Right atrium auricular region (tissue), 2 donors: ENCODE measurements around the gene PIK3CD. TPM values are rescaled to one million over a fixed set of nuclear protein-coding genes. Genes with fewer than 3 reads are reported as not detected.

Experiments
- DNase-seq: peaks from one replicate; pipeline ENCODE4 v3.0.0-alpha.2; 2019; ENCODE audit warnings: low spot score
- H3K27ac ChIP-seq, 2 donors: fragments of 200-600 bp; sonication (generic); 1 replicate in 1 of 2; 2 replicates in 1 of 2; pipeline ENCODE4 v1.5.1; 2016 to 2019
- H3K27me3 ChIP-seq, 2 donors: fragments of 200-600 bp; sonication (generic); one replicate each; pipeline versions ENCODE4 v1.5.1 to v1.6.0; 2017 to 2019
- H3K36me3 ChIP-seq: fragments of 200-600 bp; sonication (generic); one replicate; pipeline ENCODE4 v1.5.1; 2016
- H3K4me1 ChIP-seq, 2 donors: fragments of 200-600 bp; sonication (generic); one replicate each; pipeline versions ENCODE4 v1.5.1 to v1.6.0; 2017 to 2019
- H3K4me3 ChIP-seq, 2 donors: fragments of 200-600 bp; sonication (generic); 1 replicate in 1 of 2; 2 replicates in 1 of 2; pipeline ENCODE4 v1.5.1; 2017 to 2019; ENCODE audit warnings: mild to moderate bottlenecking in 1 of 2, moderate library complexity in 1 of 2
- H3K9me3 ChIP-seq, 2 donors: fragments of 200-600 bp; sonication (generic); one replicate each; pipeline ENCODE4 v1.5.1; 2019
- total RNA-seq, 2 donors: library from RNA; depleted of rRNA; stranded (reverse); fragments of >200 nt; gene quantifications; one replicate each; pipeline ENCODE4 v1.1.0, GENCODE V29; 2016
- TF ChIP-seq, protein P1 (sequence below), 2 donors: fragments of 200-600 bp; sonication (generic); IDR thresholded peaks; one replicate each; pipeline ENCODE4 v1.5.1; 2019; ENCODE audit warnings: antibody characterized with exemption in 2 of 2

Gene PIK3CD
- total RNA-seq, 2 donors from 2014 or later = 4.7 to 7.4 TPM

DNA sequence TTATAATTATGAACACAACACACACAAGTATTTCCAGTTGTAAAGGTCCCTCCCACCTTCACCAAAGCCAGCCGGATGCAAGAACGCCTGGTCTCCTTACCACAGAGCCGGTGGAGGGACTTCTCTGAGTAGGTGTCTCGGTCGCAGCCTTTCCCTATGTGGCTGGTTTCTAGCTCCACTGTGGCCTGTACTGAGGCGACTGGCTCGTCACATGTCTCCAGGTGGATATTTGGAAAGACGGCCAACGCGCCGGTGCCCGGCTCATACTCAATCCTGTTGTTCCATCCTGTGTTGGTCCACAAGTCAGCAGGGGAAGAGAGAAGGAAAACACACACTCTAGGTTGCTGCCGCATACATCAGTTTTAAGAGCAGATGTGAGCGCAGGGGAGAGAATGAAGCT, 97.8 kb downstream of the PIK3CD start:
- H3K4me3 ChIP-seq = no peak overlapping the region
- H3K36me3 ChIP-seq = peaks cover 24% of the 10 kb centered on the region
- DNase-seq = no peak
- TF ChIP-seq, protein P1, sequence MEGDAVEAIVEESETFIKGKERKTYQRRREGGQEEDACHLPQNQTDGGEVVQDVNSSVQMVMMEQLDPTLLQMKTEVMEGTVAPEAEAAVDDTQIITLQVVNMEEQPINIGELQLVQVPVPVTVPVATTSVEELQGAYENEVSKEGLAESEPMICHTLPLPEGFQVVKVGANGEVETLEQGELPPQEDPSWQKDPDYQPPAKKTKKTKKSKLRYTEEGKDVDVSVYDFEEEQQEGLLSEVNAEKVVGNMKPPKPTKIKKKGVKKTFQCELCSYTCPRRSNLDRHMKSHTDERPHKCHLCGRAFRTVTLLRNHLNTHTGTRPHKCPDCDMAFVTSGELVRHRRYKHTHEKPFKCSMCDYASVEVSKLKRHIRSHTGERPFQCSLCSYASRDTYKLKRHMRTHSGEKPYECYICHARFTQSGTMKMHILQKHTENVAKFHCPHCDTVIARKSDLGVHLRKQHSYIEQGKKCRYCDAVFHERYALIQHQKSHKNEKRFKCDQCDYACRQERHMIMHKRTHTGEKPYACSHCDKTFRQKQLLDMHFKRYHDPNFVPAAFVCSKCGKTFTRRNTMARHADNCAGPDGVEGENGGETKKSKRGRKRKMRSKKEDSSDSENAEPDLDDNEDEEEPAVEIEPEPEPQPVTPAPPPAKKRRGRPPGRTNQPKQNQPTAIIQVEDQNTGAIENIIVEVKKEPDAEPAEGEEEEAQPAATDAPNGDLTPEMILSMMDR (IDR thresholded peaks at IDR 0.05) = no peak
- H3K9me3 ChIP-seq = no peaks in the 10 kb centered on the region
- no peak overlapping the region for H3K27ac ChIP-seq
- no peaks in the 10 kb centered on the region for H3K4me1 ChIP-seq
- no peaks in the 10 kb centered on the region for H3K27me3 ChIP-seq

DNA sequence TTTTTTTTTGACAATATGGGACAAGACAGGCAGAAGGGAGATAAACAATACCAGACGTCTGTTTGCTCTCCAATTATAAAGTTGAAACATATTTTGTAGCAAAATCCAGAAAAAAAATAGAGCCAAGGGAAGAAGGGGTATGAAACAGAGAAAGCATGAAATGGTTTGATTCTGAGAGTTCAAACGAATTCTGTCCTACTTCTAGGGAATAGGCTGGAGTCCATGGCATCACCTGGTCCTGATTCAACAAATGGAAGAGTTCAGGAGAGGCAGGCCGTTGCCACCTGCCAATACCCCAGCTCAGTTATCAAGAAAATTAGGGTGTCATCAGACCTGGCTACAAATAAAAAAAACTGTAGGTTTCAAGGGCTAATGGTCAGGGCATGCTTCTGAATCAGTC, 100.4 kb downstream of the PIK3CD start:
- H3K36me3 ChIP-seq = peaks cover 28% of the 10 kb centered on the region
- H3K4me1 ChIP-seq = peaks cover 0 to 14% of the 10 kb centered on the region in 2 donors
- DNase-seq = no peak
- no peak overlapping the region for H3K4me3 ChIP-seq
- H3K9me3 ChIP-seq = no peaks in the 10 kb centered on the region
- H3K27me3 ChIP-seq = no peaks in the 10 kb centered on the region
- TF ChIP-seq, protein P1 (IDR thresholded peaks at IDR 0.05) = no peak
- H3K27ac ChIP-seq = no peak overlapping the region

DNA sequence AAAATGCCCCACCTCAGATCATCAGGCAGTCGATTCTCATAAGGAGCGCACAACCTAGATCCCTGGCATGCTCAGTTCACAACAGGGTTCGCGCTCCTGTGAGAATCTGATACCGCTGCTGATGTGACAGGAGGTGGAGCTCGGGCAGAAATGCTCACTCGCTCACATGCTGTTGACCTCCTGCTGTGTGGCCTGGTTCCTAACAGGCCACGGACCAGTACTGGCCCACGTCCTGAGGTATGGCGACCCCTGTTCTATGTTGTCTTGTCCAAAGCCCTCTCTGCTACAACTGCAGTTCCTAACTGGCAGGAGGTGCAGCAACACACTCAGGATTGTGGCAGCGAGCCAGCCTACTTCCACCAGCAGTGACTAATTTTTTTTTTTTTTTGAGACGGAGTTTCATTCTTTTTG, 101.6 kb downstream of the PIK3CD start:
- H3K4me1 ChIP-seq = peaks cover 0 to 14% of the 10 kb centered on the region in 2 donors
- H3K4me3 ChIP-seq = no peak overlapping the region
- TF ChIP-seq, protein P1 (IDR thresholded peaks at IDR 0.05) = no peak
- H3K27me3 ChIP-seq = no peaks in the 10 kb centered on the region
- no peaks in the 10 kb centered on the region for H3K9me3 ChIP-seq
- H3K36me3 ChIP-seq = peaks cover 28% of the 10 kb centered on the region
- no peak for DNase-seq
- no peak overlapping the region for H3K27ac ChIP-seq

DNA sequence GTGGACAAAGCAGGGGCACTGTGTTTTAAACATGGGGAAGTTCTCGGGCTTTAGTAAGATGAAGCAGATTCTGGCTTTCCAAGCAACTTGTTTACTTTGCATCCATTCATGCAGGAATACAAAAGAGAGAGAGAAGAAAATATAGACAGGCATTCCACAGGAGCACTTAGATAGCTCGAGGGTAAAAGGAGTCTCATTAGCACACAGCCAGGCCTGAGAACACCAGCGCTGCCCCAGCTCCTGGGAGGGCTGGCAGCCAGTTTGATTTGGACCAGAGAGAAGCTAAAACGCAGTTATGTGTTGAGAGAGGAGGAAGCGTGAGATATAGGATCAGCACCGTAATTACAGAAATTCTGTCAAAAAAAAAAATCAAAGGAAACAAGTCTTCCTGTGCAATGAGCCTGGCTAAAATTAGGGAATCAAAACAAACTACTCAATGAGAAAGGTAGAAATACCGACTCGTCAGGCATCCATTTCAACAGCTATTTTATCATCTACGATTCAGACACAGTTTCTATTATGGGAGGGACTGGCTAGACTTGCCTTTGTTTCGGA, 104.0 kb downstream of the PIK3CD start:
- Histone ChIP-seq H3K27me3 (no peaks in the 10 kb centered on the region), H3K4me1 (peaks cover 0 to 22% of the 10 kb centered on the region in 2 donors), H3K27ac (no peak overlapping the region), H3K4me3 (no peak overlapping the region), H3K9me3 (no peaks in the 10 kb centered on the region), H3K36me3 (peaks cover 16% of the 10 kb centered on the region)
- TF ChIP-seq, protein P1 (IDR thresholded peaks at IDR 0.05) = no peak
- DNase-seq = no peak

DNA sequence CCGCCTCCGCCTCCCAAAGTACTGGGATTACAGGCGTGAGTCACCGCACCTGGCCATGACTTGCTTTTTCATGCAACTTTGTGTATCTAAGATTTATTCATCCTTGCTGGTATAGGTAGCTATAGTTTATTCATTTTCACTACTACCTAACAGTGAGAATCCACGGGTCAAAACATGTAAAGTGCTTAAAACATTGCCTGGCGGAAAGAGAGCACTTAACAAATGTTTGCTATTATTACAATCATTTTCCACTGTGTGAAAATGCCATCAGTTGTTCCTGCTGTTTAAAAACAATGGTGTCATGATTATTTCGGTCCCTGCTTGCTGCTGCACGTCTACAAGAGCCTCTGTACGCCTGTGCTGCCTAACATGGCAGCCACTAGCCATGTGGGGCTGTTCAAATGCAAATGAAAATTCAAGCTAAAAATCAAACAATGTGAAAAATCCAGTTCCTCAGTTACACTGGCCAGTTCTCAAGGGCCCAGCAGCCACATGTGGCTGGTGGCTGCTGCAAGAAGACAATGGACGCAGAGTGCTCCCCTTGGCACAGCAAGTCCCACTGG, 107.1 kb downstream of the PIK3CD start:
- no peak overlapping the region for H3K27ac ChIP-seq
- no peaks in the 10 kb centered on the region for H3K27me3 ChIP-seq
- DNase-seq = no peak
- H3K4me3 ChIP-seq = no peak overlapping the region
- TF ChIP-seq, protein P1 (IDR thresholded peaks at IDR 0.05) = no peak
- H3K9me3 ChIP-seq = no peaks in the 10 kb centered on the region
- H3K4me1 ChIP-seq = peaks cover 0 to 22% of the 10 kb centered on the region in 2 donors
- peaks cover 7% of the 10 kb centered on the region for H3K36me3 ChIP-seq

DNA sequence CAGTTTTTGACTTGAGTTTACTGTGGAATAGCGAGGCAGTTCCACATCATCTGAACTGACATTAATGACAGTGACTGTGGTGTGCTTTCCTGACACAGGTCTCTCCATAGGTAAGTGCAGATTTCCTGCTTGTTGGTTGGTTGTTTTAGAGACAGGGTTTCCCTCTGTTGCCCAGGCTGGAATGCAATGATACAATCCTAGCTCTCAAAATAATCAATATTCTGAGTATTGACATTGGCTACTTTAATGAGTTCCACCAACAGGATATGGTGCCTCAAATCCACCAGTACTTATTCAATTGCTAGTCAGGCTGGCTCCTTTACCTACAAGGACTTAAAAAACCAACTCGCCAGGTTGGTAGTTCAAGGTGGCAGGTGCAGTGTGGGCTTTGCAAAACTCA, 108.4 kb downstream of the PIK3CD start:
- no peak for DNase-seq
- Histone ChIP-seq H3K27ac (no peak overlapping the region), H3K27me3 (no peaks in the 10 kb centered on the region), H3K36me3 (no peaks in the 10 kb centered on the region), H3K9me3 (no peaks in the 10 kb centered on the region), H3K4me1 (peaks cover 0 to 22% of the 10 kb centered on the region in 2 donors), H3K4me3 (no peak overlapping the region)
- TF ChIP-seq, protein P1 (IDR thresholded peaks at IDR 0.05) = no peak
